Cardiac atrium fibroblast (primary cell): Measurements from ENCODE around the gene MAEA. TPM values are rescaled to one million over a fixed set of nuclear protein-coding genes. Genes with fewer than 3 reads are reported as not detected.

Source experiments
- total RNA-seq: library from RNA; depleted of rRNA; stranded (reverse); fragments of >200 nt; gene quantifications from 2 replicates; pipeline ENCODE4 v1.2.3, GENCODE V29; 2015

Gene MAEA
- total RNA-seq: 43.1 and 59.1 TPM in 2 replicates

DNA sequence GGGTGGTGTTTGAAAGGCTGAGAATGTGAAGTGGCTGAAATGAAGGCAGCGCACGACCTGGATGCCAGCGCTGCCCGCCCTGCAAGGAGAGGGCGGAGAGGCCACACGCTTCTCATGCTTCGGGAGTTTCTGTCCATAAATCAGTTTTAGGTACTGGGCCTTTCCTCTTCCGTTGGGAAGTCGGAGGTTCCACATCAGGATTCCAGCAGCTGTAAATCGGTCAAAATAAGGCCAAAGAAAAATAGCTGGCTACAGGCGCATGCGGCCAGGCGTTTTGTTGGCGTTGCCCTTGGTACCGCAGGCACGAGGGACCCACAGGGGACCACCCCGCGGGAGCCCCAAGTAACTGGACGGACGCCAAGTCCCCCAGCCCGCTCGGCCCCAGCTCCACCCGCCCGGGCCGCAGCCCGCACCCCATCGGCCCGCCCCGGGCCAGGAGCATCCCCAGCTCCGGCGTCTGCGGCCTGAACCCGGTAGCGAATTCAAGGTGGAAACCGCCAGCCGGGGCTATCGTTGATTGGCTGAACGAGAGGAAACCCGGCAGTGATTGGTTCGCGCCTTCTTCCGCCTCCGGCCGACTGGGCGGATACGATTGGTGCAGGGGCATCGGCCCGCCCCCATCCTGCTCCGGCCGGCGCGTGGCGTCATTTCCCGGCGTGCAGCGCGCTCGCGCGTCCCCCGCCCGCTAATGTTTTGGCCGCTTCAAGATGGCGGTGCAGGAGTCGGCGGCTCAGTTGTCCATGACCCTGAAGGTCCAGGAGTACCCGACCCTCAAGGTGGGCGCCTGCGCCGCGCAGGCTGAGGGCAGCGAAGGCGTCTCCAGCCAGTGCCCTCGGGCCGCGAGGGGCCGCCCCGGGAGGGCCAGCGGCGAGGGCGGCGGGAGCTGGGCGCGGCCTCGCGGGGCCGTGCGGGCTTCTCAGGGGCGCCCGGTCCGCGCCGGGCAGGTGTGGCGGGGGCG is at the start of gene MAEA:
TSS of gene MAEA (plus strand) at position 685 of the 958 bp plus-strand sequence. CDS start at position 708, 23 bp downstream.

DNA sequence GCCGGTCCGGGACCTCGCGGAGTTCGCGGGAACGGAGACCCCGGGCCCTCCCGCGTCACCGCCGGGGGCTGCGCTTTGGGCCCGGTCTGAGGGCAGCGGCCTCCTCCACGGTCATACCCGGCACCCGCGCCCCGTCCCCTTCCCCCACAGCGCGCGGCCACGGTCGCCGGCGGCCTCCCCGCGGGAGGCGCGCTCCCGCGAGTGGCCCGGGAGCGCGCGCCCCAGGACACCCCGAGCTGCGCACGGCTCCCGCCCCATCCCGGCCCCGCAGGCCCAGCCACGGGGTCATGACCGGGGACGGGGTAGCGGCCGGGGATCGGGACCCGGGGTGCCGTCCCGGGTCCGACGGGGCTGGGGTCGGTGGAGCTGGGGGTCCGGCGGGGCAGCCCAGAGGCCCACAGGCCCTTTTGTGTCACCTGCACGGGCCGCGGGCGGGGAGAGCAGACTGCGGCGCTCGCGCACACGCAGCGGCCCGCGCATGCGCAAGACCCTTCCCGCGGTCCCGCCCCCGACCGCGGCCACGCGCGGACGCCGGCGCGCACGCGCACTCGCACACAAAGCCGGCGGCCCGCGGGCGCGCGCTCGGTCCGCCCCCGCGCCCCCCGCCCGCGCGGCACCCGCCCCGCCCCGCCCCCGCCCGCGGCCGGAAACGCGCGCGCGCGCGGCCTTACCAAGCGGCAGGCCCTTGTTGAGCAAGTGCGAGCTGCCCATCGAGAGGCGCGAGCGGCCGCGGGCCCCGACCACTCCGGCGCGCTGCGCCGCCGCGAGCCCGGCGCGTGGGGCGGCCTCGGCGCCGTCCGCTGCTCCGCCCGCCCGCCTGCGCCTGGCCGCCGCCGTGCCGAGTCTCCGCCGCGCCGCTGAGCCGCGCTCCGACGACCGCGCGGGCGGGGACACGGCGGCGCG is 41.2 kb upstream of the MAEA start, which contains the start of gene CTBP1:
TSS of gene CTBP1 (minus strand) at position 886 of the 903 bp plus-strand sequence. CDS start 7,799 bp downstream, outside the sequence.

DNA sequence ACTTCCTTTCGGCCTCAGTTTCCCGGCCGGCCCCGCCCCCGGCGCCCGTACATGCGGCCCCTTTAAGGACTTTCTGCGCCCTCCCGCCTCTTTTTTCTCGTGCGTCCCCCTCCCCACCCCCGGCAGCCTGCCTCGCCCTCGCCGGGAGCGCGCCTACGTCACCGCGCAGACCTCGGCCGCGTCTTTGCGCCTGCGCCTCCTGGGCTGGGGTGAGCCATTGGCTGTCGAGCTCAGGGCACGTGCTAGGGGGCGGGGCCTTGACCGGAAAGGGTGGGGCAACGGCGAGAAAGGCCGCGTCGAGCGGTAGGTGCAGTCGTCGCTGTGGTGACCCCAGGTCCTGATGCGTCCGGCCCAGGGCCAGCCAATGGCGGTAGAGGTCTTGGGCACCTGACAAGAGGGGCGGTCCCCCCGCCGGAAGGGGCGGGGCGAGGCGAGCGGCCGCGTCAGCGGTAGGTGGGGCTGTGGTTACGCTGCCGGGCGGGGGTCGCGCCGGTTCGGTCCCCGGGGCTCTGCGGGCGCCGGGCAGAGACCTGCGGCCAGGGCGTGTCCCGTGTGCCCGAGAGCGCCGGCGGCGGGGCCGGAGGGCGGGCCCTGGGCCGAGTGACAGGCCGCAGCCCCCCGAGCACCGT is 57.2 kb downstream of the MAEA start, which contains the start of gene UVSSA:
TSS of gene UVSSA (plus strand) at position 428 of the 629 bp plus-strand sequence. CDS start 884 bp downstream, outside the sequence.

Other genes with a start within 250 kb of the MAEA start
- 0.81 and 4.2 TPM in 2 replicates for gene RNF212, start 176.3 kb upstream of the MAEA start, total RNA-seq
- 63.4 and 71.4 TPM in 2 replicates for gene SPON2, start 117.3 kb upstream of the MAEA start, total RNA-seq
- 112 and 165 TPM in 2 replicates for gene CTBP1, start 40.8 kb upstream of the MAEA start, total RNA-seq
- gene UVSSA, start 57.3 kb downstream of the MAEA start, total RNA-seq: 4.3 and 6.0 TPM in 2 replicates
- gene NKX1-1, start 116.6 kb downstream of the MAEA start, total RNA-seq: not detected in 2 replicates